Parathyroid adenoma (tissue), 2 donors: ENCODE data around the gene DVL2.

Source experiments
- H2AFZ ChIP-seq: fragments of 300-600 bp; sonication (generic); one replicate; pipeline ENCODE4 v1.7.0; 2017; ENCODE audit warnings: antibody characterized with exemption, mild to moderate bottlenecking
- H3K27ac ChIP-seq: fragments of 300-600 bp; sonication (generic); one replicate; pipeline ENCODE4 v1.7.0; 2017
- H3K27me3 ChIP-seq: fragments of 300-600 bp; sonication (generic); one replicate; pipeline ENCODE4 v1.7.0; 2017; ENCODE audit warnings: low read length; ENCODE audit not compliant: control insufficient read depth, insufficient read depth
- H3K36me3 ChIP-seq: fragments of 300-600 bp; sonication (generic); one replicate; pipeline ENCODE4 v1.7.0; 2017; ENCODE audit warnings: low read length; ENCODE audit not compliant: control insufficient read depth, insufficient read depth
- H3K4me1 ChIP-seq: fragments of 300-600 bp; sonication (generic); one replicate; pipeline ENCODE4 v1.7.0; 2017; ENCODE audit warnings: control low read depth
- H3K4me2 ChIP-seq: fragments of 300-600 bp; sonication (generic); one replicate; pipeline ENCODE4 v1.7.0; 2017; ENCODE audit warnings: low read length
- H3K4me3 ChIP-seq: fragments of 300-600 bp; sonication (generic); one replicate; pipeline ENCODE4 v1.7.0; 2017; ENCODE audit warnings: low read depth, low read length
- H3K79me2 ChIP-seq: fragments of 300-600 bp; sonication (generic); one replicate; pipeline ENCODE4 v1.7.0; 2017; ENCODE audit warnings: control low read depth
- H3K9ac ChIP-seq: fragments of 300-600 bp; sonication (generic); one replicate; pipeline ENCODE4 v1.7.0; 2017; ENCODE audit warnings: mild to moderate bottlenecking
- H3K9me3 ChIP-seq: fragments of 300-600 bp; sonication (generic); one replicate; pipeline ENCODE4 v1.7.0; 2017; ENCODE audit warnings: low read length; ENCODE audit not compliant: control insufficient read depth
- TF ChIP-seq, protein P1 (sequence below): fragments of 300-600 bp; sonication (generic); IDR thresholded peaks from one replicate; pipeline ENCODE4 v1.7.0; 2017; ENCODE audit warnings: antibody characterized with exemption, mild to moderate bottlenecking
- donor health status: primary hyperparathyroidism.

The DVL2 gene

DNA sequence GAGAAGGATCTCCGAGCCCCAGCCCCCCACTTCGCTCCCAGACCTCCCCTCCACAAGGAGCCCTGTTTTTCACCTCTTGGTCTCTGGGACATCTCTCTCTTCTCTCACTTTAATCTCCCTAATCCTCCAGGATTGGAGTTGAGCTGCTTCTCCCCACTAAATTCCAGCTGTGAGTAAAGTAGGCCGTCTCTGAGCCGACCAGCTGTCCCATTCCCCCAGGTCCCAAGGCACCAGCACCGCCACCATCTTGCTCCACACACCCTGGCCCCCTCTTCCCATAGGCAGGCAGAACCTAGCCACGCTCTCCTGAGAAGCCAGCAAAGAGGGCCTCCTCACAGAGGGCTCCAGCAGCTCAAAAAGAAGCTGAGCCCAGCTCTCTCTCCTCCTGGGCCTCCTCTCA is 15.6 kb downstream of the DVL2 start:
- Histone ChIP-seq H3K9me3 (no peaks in the 10 kb centered on the region), H3K27ac (peak overlapping the region; percentile 98), H3K27me3 (no peaks in the 10 kb centered on the region), H3K36me3 (no peaks in the 10 kb centered on the region), H2AFZ (peak overlapping the region; percentile 91), H3K4me1 (peaks cover 60% of the 10 kb centered on the region), H3K79me2 (peaks cover 6% of the 10 kb centered on the region), H3K4me2 (no peak overlapping the region), H3K9ac (no peak overlapping the region), H3K4me3 (no peak overlapping the region)
- TF ChIP-seq, protein P1, sequence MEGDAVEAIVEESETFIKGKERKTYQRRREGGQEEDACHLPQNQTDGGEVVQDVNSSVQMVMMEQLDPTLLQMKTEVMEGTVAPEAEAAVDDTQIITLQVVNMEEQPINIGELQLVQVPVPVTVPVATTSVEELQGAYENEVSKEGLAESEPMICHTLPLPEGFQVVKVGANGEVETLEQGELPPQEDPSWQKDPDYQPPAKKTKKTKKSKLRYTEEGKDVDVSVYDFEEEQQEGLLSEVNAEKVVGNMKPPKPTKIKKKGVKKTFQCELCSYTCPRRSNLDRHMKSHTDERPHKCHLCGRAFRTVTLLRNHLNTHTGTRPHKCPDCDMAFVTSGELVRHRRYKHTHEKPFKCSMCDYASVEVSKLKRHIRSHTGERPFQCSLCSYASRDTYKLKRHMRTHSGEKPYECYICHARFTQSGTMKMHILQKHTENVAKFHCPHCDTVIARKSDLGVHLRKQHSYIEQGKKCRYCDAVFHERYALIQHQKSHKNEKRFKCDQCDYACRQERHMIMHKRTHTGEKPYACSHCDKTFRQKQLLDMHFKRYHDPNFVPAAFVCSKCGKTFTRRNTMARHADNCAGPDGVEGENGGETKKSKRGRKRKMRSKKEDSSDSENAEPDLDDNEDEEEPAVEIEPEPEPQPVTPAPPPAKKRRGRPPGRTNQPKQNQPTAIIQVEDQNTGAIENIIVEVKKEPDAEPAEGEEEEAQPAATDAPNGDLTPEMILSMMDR: no peak

DNA sequence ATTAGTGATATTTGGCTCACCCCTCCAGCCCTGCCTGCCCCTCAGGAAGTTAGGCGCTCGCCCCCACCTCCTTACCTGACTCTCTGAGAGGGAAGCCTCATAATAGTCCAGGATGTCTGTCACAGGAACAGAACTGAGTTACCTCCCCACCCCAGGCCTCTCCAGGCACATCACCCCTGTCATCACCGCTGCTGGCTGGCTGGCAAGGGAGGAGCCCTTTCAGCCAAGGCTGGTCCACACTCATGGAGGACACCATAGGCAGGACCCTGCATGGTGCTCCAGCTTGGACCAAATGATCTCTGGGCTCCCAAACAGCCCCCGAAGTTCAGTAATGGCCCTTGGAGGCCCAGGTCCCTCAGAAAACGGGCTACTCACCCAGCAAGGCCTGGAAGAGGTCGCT is 16.2 kb downstream of the DVL2 start:
- H3K9me3 ChIP-seq: no peaks in the 10 kb centered on the region
- TF ChIP-seq, protein P1: no peak
- no peak overlapping the region for H3K9ac ChIP-seq
- H3K27me3 ChIP-seq: no peaks in the 10 kb centered on the region
- peak overlapping the region; percentile 86 for H3K4me2 ChIP-seq
- peak overlapping the region; percentile 91 for H2AFZ ChIP-seq
- peak overlapping the region; percentile 98 for H3K27ac ChIP-seq
- no peaks in the 10 kb centered on the region for H3K36me3 ChIP-seq
- H3K4me1 ChIP-seq: peaks cover 56% of the 10 kb centered on the region
- H3K79me2 ChIP-seq: peaks cover 9% of the 10 kb centered on the region
- H3K4me3 ChIP-seq: peak overlapping the region; percentile 42

DNA sequence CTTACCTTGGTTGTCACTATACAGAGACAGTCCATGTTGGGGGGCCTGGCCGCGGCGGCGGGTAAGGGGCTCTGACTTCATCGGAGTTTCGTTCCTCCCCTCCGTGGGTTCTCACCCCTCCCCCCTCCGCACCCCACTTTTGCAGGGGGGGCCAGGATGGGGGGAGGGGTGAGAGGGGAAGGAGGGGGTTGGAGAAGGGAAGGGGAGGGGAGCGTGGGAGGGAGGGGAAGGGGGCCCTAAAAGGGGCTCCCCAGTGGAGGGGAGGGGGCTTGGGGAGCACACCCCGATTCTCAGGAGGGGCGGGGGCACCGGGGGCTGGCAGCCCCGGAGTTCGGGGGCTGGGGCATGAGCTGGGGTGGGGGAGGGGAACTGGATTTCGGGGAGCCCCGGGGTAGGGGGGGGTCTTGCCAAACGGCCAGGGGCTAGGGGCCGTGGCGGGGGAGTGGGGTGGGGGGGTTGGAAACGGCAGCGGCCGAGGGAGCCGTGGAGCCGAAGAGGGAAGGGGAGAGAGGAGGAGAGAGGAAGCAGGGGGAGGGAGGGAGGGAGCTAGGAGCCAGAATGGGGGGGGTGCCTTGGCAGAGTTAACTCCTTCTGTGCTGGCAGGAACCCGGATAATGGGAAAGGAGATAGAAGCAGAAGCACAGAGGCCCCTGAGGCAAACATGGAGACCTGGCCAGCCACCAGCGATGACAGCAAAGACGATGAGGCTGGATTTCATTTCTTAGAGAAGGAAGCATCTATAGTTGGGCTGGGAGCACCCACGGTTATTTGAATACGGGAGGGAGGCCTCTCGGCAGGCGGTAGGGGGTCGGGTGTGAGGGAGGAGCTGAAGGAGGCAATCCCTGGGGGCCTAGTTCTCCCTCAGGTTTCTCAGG is 17.0 kb downstream of the DVL2 start:
- Histone ChIP-seq H3K4me1 (peaks cover 48% of the 10 kb centered on the region), H3K9ac (peak overlapping the region; percentile 82)

DNA sequence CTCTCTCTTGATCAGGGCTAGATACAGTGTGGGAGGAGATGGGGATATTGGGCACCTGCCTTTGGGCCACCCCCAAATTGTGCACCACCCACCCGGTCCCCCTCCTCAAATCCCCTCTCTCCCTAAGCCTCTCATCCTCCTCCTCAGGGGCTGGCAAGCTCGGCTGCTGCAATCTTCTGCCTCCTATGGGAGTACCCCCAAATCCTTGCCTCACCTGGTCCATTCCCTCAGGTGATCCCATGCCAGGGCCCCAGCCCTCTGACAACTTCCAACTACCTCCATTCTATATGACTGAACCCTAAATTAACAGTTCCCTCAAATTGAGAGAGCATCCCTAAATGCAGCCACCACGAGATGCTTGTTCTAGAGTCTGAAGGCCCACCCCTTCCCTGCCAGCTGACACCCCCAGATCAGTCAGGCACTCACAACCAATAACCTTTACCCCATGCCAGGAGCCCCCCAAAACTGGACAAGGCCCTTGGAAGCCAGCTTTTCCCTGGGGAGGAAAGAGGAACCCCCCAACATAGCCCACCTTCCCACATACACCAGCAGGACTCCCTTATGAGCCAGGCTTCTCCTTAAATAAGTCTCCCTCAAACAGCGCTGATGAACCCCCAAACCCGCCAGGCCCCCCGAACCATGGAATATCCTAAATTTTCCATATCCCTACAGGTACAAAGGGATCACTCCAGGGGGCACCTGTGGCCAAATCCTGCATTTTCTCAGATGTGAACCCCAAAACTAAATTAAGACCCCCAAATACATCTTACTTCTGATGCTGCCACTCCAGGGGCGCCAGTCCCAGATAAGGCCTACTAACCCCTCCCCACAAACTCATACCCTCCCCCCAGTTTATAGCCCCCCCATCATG is 17.8 kb downstream of the DVL2 start:
- Histone ChIP-seq H3K9me3 (no peaks in the 10 kb centered on the region), H3K27ac (peak overlapping the region; percentile 74), H3K27me3 (no peaks in the 10 kb centered on the region), H3K9ac (peak overlapping the region; percentile 82), H3K79me2 (peaks cover 14% of the 10 kb centered on the region), H3K36me3 (no peaks in the 10 kb centered on the region), H2AFZ (no peak overlapping the region), H3K4me2 (peak overlapping the region; percentile 89), H3K4me3 (peak overlapping the region; percentile 54), H3K4me1 (peaks cover 40% of the 10 kb centered on the region)
- TF ChIP-seq, protein P1: no peak

More for the DNA sequence above, 17.0 kb downstream of the DVL2 start:
- Histone ChIP-seq H2AFZ (peak overlapping the region; percentile 91), H3K4me2 (peak overlapping the region; percentile 89), H3K27me3 (no peaks in the 10 kb centered on the region), H3K36me3 (no peaks in the 10 kb centered on the region), H3K9me3 (no peaks in the 10 kb centered on the region), H3K79me2 (peaks cover 10% of the 10 kb centered on the region), H3K4me3 (peak overlapping the region; percentile 54), H3K27ac (peak overlapping the region; percentile 98)
- TF ChIP-seq, protein P1: no peak
